ENCODE data around the gene SEMA4F.

The SEMA4F gene

DNA sequence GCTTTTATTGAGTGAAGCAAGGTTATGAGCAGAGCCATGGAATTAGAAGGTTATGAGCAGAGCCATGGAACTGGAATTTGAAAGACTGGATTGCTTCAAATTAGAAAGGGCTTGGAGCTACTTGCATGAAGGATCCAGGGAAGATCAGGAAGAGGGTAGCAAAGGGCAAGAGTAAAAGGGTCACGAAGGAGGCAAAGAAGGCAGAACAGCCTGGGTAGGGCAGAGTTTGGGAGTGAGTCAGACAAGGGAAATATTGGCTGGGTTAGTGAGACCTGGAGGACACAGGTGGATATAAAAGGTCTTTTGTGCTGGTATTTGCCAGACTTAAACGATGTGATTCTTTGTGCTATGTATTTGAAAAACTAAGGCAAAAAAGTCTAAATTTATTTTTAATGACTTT is 65.0 kb downstream of the SEMA4F start:
- no peaks in the 10 kb centered on the region for H3K36me3 ChIP-seq (ENCODE audit: control insufficient read depth, insufficient read depth, low read length)
- H3K9ac ChIP-seq (ENCODE audit: low read length): no peak overlapping the region
- no peaks in the 10 kb centered on the region for H3K27me3 ChIP-seq (ENCODE audit: control insufficient read depth, insufficient read depth, low read length)
- H3K4me1 ChIP-seq (ENCODE audit: control insufficient read depth, insufficient read depth, low read length): no peaks in the 10 kb centered on the region
- H3K4me3 ChIP-seq (ENCODE audit: low read length): no peak overlapping the region
- no peak overlapping the region for H3K27ac ChIP-seq (ENCODE audit: low read depth, low read length)

DNA sequence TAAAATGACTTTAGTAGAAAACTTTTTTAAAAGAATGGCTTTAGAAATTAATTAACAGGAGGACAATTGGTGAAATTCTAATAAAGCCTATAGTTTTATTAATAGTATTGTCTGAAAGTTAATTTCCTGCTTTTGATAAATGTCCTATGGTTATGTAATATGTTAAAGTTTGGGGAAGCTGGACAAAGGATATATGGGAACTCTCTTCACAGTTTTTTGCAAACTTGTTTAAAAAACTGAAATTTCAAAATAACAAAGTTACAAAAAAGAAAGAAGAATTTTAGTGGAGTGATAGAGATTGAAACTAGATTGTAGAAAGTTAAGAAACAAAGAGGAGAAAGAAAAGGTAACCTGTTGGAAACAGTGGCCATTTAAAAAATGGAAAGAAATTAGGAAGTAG is 67.3 kb downstream of the SEMA4F start:
- no peaks in the 10 kb centered on the region for H3K27me3 ChIP-seq (ENCODE audit: control insufficient read depth, insufficient read depth, low read length)
- no peaks in the 10 kb centered on the region for H3K4me1 ChIP-seq (ENCODE audit: control insufficient read depth, insufficient read depth, low read length)
- H3K36me3 ChIP-seq (ENCODE audit: control insufficient read depth, insufficient read depth, low read length): no peaks in the 10 kb centered on the region

GRCh38 chr2:74724496-74724895 is 70.4 kb downstream of the SEMA4F start:
- Histone ChIP-seq H3K4me3 (ENCODE audit: low read length) (no peak overlapping the region), H3K4me1 (ENCODE audit: control insufficient read depth, insufficient read depth, low read length) (no peaks in the 10 kb centered on the region), H3K9ac (ENCODE audit: low read length) (no peak overlapping the region), H3K36me3 (ENCODE audit: control insufficient read depth, insufficient read depth, low read length) (no peaks in the 10 kb centered on the region), H3K27me3 (ENCODE audit: control insufficient read depth, insufficient read depth, low read length) (no peaks in the 10 kb centered on the region), H3K27ac (ENCODE audit: low read depth, low read length) (no peak overlapping the region)

More for the DNA sequence above, 67.3 kb downstream of the SEMA4F start:
- no peak overlapping the region for H3K4me3 ChIP-seq (ENCODE audit: low read length)
- H3K27ac ChIP-seq (ENCODE audit: low read depth, low read length): no peak overlapping the region
- H3K9ac ChIP-seq (ENCODE audit: low read length): no peak overlapping the region

DNA sequence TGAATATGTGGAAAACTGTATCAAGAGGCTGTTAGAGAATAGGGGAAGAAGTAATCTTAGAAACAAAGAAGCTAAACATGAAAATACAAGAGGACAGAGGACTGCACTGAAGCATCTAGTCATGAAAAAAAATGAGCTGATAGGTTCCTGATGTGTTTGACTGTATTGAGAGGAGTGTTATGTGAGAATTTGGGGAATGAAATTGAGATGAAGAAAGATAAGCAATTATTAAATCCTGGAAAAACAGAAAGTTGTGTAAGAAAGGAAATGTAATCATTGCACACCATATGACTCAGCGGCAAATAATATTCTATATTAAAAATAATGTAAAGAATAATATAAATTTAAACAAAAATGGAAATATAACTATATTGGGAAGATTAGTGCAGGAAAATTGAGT is 71.2 kb downstream of the SEMA4F start:
- Histone ChIP-seq H3K4me3 (ENCODE audit: low read length) (no peak overlapping the region), H3K27me3 (ENCODE audit: control insufficient read depth, insufficient read depth, low read length) (no peaks in the 10 kb centered on the region)

GRCh38 chr2:74728842-74729241 is 74.8 kb downstream of the SEMA4F start:
- Histone ChIP-seq H3K27ac (ENCODE audit: low read depth, low read length) (no peak overlapping the region), H3K4me1 (ENCODE audit: control insufficient read depth, insufficient read depth, low read length) (no peaks in the 10 kb centered on the region), H3K4me3 (ENCODE audit: low read length) (no peak overlapping the region), H3K36me3 (ENCODE audit: control insufficient read depth, insufficient read depth, low read length) (no peaks in the 10 kb centered on the region), H3K9ac (ENCODE audit: low read length) (no peak overlapping the region), H3K27me3 (ENCODE audit: control insufficient read depth, insufficient read depth, low read length) (no peaks in the 10 kb centered on the region)

More for the DNA sequence above, 71.2 kb downstream of the SEMA4F start:
- Histone ChIP-seq H3K27ac (ENCODE audit: low read depth, low read length) (no peak overlapping the region), H3K9ac (ENCODE audit: low read length) (no peak overlapping the region), H3K4me1 (ENCODE audit: control insufficient read depth, insufficient read depth, low read length) (no peaks in the 10 kb centered on the region), H3K36me3 (ENCODE audit: control insufficient read depth, insufficient read depth, low read length) (no peaks in the 10 kb centered on the region)

GRCh38 chr2:74730530-74730929 is 76.5 kb downstream of the SEMA4F start:
- no peaks in the 10 kb centered on the region for H3K36me3 ChIP-seq (ENCODE audit: control insufficient read depth, insufficient read depth, low read length)
- H3K4me1 ChIP-seq (ENCODE audit: control insufficient read depth, insufficient read depth, low read length): no peaks in the 10 kb centered on the region
- H3K4me3 ChIP-seq (ENCODE audit: low read length): no peak overlapping the region
- no peaks in the 10 kb centered on the region for H3K27me3 ChIP-seq (ENCODE audit: control insufficient read depth, insufficient read depth, low read length)
- H3K9ac ChIP-seq (ENCODE audit: low read length): no peak overlapping the region
- H3K27ac ChIP-seq (ENCODE audit: low read depth, low read length): no peak overlapping the region

Data from rectal smooth muscle tissue (tissue), 1 donor.